ENCODE results near the gene PARP11.

DNA sequence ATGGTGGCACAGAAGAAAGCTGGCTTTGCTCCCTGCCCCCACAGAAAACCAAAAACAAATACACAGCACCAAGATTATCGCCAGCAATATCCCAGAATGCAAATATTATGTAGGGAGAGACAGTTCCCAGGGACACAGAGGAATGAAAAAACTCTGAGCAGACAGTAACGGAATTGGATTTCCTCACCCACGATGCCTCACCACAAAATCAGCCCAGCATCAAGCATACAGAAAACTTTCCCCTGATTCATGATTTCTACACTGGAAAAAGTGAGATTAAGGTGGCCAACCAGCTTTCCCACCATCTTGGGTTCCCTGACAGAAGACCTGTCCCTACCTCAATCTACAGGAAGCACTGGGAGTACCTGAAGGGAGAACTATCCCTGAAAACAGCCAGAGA, 36.6 kb downstream of the PARP11 start:
- TF ChIP-seq, protein P1, sequence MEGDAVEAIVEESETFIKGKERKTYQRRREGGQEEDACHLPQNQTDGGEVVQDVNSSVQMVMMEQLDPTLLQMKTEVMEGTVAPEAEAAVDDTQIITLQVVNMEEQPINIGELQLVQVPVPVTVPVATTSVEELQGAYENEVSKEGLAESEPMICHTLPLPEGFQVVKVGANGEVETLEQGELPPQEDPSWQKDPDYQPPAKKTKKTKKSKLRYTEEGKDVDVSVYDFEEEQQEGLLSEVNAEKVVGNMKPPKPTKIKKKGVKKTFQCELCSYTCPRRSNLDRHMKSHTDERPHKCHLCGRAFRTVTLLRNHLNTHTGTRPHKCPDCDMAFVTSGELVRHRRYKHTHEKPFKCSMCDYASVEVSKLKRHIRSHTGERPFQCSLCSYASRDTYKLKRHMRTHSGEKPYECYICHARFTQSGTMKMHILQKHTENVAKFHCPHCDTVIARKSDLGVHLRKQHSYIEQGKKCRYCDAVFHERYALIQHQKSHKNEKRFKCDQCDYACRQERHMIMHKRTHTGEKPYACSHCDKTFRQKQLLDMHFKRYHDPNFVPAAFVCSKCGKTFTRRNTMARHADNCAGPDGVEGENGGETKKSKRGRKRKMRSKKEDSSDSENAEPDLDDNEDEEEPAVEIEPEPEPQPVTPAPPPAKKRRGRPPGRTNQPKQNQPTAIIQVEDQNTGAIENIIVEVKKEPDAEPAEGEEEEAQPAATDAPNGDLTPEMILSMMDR (IDR thresholded peaks at IDR 0.05), result no peak
- TF ChIP-seq EZH2 (IDR thresholded peaks at IDR 0.05; ENCODE audit: borderline replicate concordance, insufficient read depth, low read depth, low read length, poor library complexity, severe bottlenecking), result no peak
